GM19324 (cell line): ENCODE data around the gene LMBR1.
"Not testable (repeated sequence)": the region's sequence is repeated elsewhere in the genome, so short reads cannot be mapped to it uniquely, and the experiment has no call there.

Experiments used
- ATAC-seq: cut with Tn5 transposase; IDR thresholded peaks from one replicate; pipeline ENCODE4 v1.9.1; 2021; ENCODE audit warnings: mild to moderate bottlenecking, moderate library complexity; ENCODE audit not compliant: unreplicated experiment, low FRiP score

LMBR1 gene

GRCh38 chr7:156703773-156704482 is 189.1 kb downstream of the LMBR1 start:
- peak; percentile 61 for ATAC-seq

GRCh38 chr7:156703209-156703608 is 189.8 kb downstream of the LMBR1 start:
- ATAC-seq: no peak

GRCh38 chr7:156702399-156702798 is 190.6 kb downstream of the LMBR1 start:
- ATAC-seq: no peak

GRCh38 chr7:156701787-156702186 is 191.2 kb downstream of the LMBR1 start:
- ATAC-seq: not testable (repeated sequence)

GRCh38 chr7:156698512-156698911 is 194.5 kb downstream of the LMBR1 start:
- not testable (repeated sequence) for ATAC-seq

GRCh38 chr7:156697283-156697682 is 195.7 kb downstream of the LMBR1 start:
- not testable (repeated sequence) for ATAC-seq

GRCh38 chr7:156693627-156694026 is 199.4 kb downstream of the LMBR1 start:
- no peak for ATAC-seq

- no peak for ATAC-seq
These were observed 200.1 kb downstream of the LMBR1 start for GRCh38 chr7:156692849-156693248.

- ATAC-seq: no peak
These were observed 201.2 kb downstream of the LMBR1 start for GRCh38 chr7:156691764-156692163.

- ATAC-seq: no peak
These were observed 208.3 kb downstream of the LMBR1 start for GRCh38 chr7:156684661-156685060.

GRCh38 chr7:156684251-156684650 is 208.7 kb downstream of the LMBR1 start:
- ATAC-seq: no peak

- no peak for ATAC-seq
These were observed 210.1 kb downstream of the LMBR1 start for GRCh38 chr7:156682928-156683327.

- no peak for ATAC-seq
These were observed 212.7 kb downstream of the LMBR1 start for GRCh38 chr7:156680281-156680680.

- ATAC-seq: no peak
These were observed 215.5 kb downstream of the LMBR1 start for GRCh38 chr7:156677374-156678054.

- no peak for ATAC-seq
These were observed 216.7 kb downstream of the LMBR1 start for GRCh38 chr7:156676263-156676662.

- no peak for ATAC-seq
These were observed 217.3 kb downstream of the LMBR1 start for GRCh38 chr7:156675721-156676120.

- ATAC-seq: no peak
These were observed 219.1 kb downstream of the LMBR1 start for GRCh38 chr7:156673902-156674301.

GRCh38 chr7:156673454-156673853 is 219.5 kb downstream of the LMBR1 start:
- ATAC-seq: no peak

- ATAC-seq: no peak
These were observed 223.8 kb downstream of the LMBR1 start for GRCh38 chr7:156669035-156669828.

- no peak for ATAC-seq
These were observed 224.7 kb downstream of the LMBR1 start for GRCh38 chr7:156668130-156668741.

- ATAC-seq: no peak
These were observed 225.9 kb downstream of the LMBR1 start for GRCh38 chr7:156667110-156667426.
